Calu3 (cell line): ENCODE measurements around the gene EIPR1. TPM values are rescaled to one million over a fixed set of nuclear protein-coding genes. Genes with fewer than 3 reads are reported as not detected.

Experiments
- BruUV-seq: library from RNA; stranded (reverse); fragments of 400-500 nt; replicated peaks from 2 replicates; lab custom pipeline; 2021; lab: Mats Ljungman, UMichigan
- CTCF ChIA-PET: fragments of 300-600 bp; sonication (Branson Sonifier 250); formaldehyde crosslinking; loops from one replicate; lab custom pipeline; 2022; ENCODE audit warnings: antibody characterized with exemption; lab: Charles Lee
- DNase-seq: peaks from one replicate; pipeline ENCODE4 v3.0.0; 2022
- H3K27ac Mint-ChIP-seq: one replicate; pipeline ENCODE4 v1.8.0; 2022; ENCODE audit warnings: mixed read lengths; ENCODE audit not compliant: unreplicated experiment
- H3K27me3 Mint-ChIP-seq: one replicate; pipeline ENCODE4 v1.8.0; 2022; ENCODE audit warnings: mixed read lengths; ENCODE audit not compliant: unreplicated experiment
- H3K36me3 Mint-ChIP-seq: one replicate; pipeline ENCODE4 v1.8.0; 2022; ENCODE audit warnings: mild to moderate bottlenecking, moderate library complexity, mixed read lengths; ENCODE audit not compliant: insufficient read depth, unreplicated experiment
- H3K4me1 Mint-ChIP-seq: one replicate; pipeline ENCODE4 v1.8.0; 2022; ENCODE audit warnings: mild to moderate bottlenecking, low read depth, mixed read lengths; ENCODE audit not compliant: unreplicated experiment
- H3K4me3 Mint-ChIP-seq: one replicate; pipeline ENCODE4 v1.8.0; 2022; ENCODE audit warnings: mild to moderate bottlenecking, low read depth, moderate library complexity, mixed read lengths; ENCODE audit not compliant: unreplicated experiment
- H3K9me3 Mint-ChIP-seq: one replicate; pipeline ENCODE4 v1.8.0; 2022; ENCODE audit warnings: low read depth, mixed read lengths; ENCODE audit not compliant: unreplicated experiment
- CTCF ChIP-seq: fragments of 200-600 bp; IDR thresholded peaks from one replicate; pipeline ENCODE4 v1.8.0; 2022; ENCODE audit warnings: antibody characterized with exemption; ENCODE audit not compliant: unreplicated experiment
- intact Hi-C: fragments of 100-400 bp; cut with micrococcal nuclease; formaldehyde crosslinking; loops from one replicate; pipeline ENCODE4 v1.10.0; 2022; ENCODE audit not compliant: unreplicated experiment
- total RNA-seq: library from RNA; stranded (reverse); gene quantifications from 2 replicates; pipeline ENCODE4 v1.2.3, GENCODE V29; 2022

Gene EIPR1
- total RNA-seq, 1 experiment from 2014 or later: 31.7 TPM

- peaks cover under 1% of the 10 kb centered on the region for H3K9me3 Mint-ChIP-seq
- no TSS peak for BruUV-seq
- H3K27ac Mint-ChIP-seq: no peak overlapping the region
- no peak overlapping the region for H3K4me3 Mint-ChIP-seq
- no peaks in the 10 kb centered on the region for H3K4me1 Mint-ChIP-seq
- no peaks in the 10 kb centered on the region for H3K36me3 Mint-ChIP-seq
- CTCF ChIA-PET: no interaction called here
- intact Hi-C loops: no loop called here
- H3K27me3 Mint-ChIP-seq: no peaks in the 10 kb centered on the region
- DNase-seq: no peak
- TF ChIP-seq CTCF: no peak
Observed at GRCh38 chr2:3256157-3256556, 121.5 kb downstream of the EIPR1 start.

GRCh38 chr2:3254442-3254941 is 123.1 kb downstream of the EIPR1 start:
- Mint-ChIP-seq H3K4me1 (no peaks in the 10 kb centered on the region), H3K27ac (no peak overlapping the region), H3K36me3 (no peaks in the 10 kb centered on the region), H3K9me3 (peaks cover 3% of the 10 kb centered on the region), H3K27me3 (no peaks in the 10 kb centered on the region), H3K4me3 (no peak overlapping the region)
- CTCF ChIA-PET: no interaction called here
- TF ChIP-seq CTCF: no peak
- BruUV-seq: no TSS peak
- no peak for DNase-seq
- intact Hi-C loops: no loop called here

- BruUV-seq: no TSS peak
- TF ChIP-seq CTCF: no peak
- DNase-seq: no peak
- H3K27ac Mint-ChIP-seq: no peak overlapping the region
- no peaks in the 10 kb centered on the region for H3K27me3 Mint-ChIP-seq
- H3K4me1 Mint-ChIP-seq: no peaks in the 10 kb centered on the region
- peaks cover 6% of the 10 kb centered on the region for H3K9me3 Mint-ChIP-seq
- intact Hi-C loops: no loop called here
- no peak overlapping the region for H3K4me3 Mint-ChIP-seq
- CTCF ChIA-PET: no interaction called here
- no peaks in the 10 kb centered on the region for H3K36me3 Mint-ChIP-seq
Observed at GRCh38 chr2:3253913-3254441, 123.6 kb downstream of the EIPR1 start.

- Mint-ChIP-seq H3K9me3 (peaks cover 6% of the 10 kb centered on the region), H3K27ac (no peak overlapping the region), H3K4me1 (no peaks in the 10 kb centered on the region), H3K27me3 (no peaks in the 10 kb centered on the region), H3K36me3 (no peaks in the 10 kb centered on the region), H3K4me3 (no peak overlapping the region)
- BruUV-seq: no TSS peak
- intact Hi-C loops: no loop called here
- CTCF ChIA-PET: no interaction called here
- no peak for TF ChIP-seq CTCF
- no peak for DNase-seq
Observed at GRCh38 chr2:3251946-3252345, 125.7 kb downstream of the EIPR1 start.
